HG02623 (cell line): ENCODE data around the gene OR9A2.
"Not testable (repeated sequence)": the region's sequence is repeated elsewhere in the genome, so short reads cannot be mapped to it uniquely, and the experiment has no call there.

Experiments used
- ATAC-seq: cut with Tn5 transposase; IDR thresholded peaks from one replicate; pipeline ENCODE4 v1.9.1; 2021; ENCODE audit warnings: moderate library complexity; ENCODE audit not compliant: unreplicated experiment

OR9A2 gene

DNA sequence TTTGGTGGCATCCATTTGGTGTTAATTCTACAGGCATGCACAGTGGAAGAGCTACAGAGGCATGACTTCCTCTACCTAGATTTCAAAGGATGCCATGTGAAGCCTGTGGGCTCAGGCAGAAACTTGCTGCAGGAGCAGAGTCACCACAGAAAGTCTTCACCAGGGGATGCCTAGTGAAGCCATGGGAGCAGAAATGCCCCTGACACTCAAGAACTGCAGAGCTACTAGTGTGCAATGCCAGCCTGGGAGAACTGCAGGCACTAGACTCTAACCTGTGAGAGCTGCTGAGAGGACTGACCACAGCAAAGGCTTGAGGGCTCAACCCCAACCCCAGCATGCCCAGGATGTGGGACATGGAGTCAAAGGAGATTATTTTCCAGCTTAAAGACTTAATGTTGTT, 3.9 kb downstream of the OR9A2 start:
- ATAC-seq, result no peak

DNA sequence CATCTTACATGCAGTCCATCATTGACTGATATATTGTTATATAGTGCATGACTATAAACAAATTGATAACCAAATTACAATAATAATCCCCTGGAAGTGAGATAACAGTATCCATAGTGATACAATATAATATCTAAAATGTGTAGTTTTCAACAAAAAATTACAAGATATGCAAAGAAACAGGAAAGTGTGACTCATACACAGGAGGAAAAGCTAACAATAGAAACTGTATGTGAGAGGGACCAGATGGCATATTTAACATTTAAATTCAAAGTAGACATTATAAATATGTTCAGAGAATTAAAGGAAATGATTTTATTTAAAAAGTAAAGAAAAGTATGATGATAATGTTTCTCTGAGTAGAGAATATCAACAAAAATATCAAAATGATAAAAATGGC, 8.0 kb downstream of the OR9A2 start:
- no peak for ATAC-seq

DNA sequence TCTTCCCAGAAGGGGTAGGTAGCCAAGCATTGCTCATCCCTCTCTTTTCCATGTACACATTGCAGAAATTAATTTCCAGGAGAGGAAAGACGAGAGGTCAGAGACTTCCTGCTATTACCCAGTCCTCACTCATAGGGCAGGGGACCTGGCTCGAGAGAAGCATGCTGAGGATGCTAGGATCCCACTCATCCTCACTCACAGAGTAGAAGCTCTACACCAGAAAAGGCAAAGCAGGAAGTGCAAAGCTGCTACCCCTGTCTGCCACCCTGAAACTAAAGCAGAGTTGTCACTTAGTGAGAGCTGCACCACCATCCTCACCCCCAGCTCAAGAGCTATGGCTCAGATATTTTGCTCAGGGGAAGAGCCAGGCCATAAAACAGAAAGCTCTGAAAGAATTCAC, 9.9 kb downstream of the OR9A2 start:
- ATAC-seq, result no peak

DNA sequence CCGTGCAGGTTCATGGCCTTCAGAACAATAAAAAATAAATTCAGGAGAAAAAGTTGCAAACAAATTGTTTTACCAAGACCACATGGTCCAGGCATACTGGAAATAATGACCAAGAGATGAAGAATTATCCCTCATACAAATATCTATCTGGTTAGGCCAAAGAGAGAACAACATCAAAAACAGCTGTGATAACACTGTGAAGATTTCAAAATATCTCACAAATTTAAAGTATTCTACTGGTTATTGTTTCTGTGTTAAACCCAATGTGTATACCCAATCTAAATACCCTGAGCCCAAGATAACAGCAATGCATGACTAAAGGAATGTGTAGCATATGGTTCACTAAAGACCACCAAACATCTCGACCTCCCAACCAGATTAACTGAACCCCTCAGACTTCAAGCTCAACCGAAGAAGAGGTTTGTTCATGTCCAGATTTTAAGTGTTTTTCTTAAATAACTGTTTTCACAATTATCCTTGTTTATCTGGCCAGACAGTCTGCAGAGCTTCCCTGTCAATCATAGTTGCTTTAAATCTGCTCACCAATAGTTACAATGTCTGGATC, 10.9 kb downstream of the OR9A2 start:
- no peak for ATAC-seq

DNA sequence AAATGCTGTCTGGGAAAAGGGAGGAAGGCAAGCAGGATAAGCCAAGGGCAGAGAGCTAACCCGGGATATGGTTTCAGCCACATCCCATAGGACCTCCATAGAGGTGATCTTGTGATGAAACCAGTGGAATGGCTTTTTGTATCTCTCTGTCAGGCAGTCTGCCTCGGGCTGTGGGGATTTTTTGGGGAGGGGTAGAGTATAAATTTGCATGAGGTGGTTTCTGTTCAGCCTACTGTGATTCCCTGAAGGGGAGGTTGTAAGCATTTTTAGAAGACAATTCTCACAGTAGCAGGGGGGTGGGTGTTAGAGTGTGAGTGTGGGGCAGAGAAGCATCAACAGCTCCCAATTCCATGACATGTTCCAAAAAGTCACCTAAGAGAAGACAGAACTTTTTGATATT, 11.8 kb downstream of the OR9A2 start:
- ATAC-seq, result peak; percentile 89

DNA sequence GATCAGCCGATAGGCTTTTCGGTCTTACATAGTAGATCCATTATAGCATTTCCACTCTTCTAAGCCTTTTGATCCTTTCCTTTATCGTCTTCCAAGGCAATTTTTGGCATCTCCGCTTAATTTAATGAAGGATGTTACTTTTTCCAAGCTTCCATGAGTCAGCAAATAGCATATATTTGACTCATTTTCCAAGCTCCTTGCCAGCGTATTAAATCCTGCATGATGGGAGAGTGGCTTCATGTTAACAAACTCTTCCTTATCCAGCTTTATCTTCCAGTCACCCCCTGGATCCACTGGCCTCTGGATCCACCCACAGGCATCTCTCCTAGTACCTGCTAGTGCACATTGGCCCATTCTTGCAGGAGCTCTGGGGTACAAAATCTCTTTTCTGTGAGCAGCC, 13.0 kb downstream of the OR9A2 start:
- ATAC-seq, result no peak

DNA sequence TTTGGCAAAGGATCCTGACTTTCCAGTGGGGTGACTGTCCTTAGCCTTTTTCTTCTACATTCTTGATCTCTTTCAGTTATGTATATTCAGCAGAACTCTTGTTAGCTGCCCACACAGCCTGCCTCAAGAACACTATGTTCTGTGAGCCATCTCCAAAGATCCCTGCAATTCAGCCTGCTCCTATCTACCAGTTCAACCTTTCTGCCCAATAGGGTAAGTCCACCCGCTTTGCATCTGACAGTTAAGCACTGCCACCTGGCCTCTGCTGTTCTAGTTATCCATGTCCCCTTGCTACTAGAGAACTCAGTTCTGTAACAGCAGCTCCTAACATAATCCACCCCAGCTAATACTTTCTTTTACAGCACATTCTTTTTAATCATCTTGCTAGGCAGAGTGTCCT, 13.5 kb downstream of the OR9A2 start:
- no peak for ATAC-seq

DNA sequence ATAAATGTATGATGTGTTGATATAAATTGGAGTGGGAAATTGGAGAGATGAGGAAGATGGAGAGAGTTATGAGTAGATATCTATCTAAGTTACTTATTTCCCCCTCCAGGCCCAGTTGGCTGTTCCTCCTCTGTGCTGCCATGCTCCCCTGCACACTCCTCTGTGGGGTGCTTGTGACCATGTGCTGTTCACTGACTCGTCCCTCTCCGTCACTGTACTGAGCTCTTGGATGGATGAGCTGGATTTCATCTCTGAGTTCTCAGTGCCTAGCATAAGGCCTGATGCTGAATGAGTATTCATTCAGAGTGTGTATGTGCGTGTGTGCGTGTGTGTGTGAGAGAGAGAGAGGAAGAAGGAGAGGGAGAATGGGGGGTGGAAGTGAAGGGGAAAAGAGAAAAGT, 14.5 kb downstream of the OR9A2 start:
- no peak for ATAC-seq

DNA sequence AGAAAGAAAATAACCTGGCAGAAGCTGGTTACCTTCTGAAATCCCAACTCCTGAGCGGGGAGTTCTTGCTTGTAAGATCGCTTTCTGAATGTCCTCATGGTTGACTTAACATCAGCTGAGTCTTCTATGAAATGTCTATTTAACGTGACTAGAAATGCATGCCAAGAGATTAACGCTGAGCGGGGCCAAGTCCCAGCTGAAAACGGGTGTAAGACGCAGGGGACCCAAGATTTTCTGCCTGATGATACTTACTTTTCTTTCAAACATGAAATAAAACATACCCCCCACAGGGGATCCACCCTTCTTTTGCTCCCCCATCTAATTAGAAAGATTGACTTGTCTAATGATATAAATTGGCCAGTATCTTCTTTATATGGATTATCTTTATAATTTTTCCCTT, 14.9 kb downstream of the OR9A2 start:
- no peak for ATAC-seq

DNA sequence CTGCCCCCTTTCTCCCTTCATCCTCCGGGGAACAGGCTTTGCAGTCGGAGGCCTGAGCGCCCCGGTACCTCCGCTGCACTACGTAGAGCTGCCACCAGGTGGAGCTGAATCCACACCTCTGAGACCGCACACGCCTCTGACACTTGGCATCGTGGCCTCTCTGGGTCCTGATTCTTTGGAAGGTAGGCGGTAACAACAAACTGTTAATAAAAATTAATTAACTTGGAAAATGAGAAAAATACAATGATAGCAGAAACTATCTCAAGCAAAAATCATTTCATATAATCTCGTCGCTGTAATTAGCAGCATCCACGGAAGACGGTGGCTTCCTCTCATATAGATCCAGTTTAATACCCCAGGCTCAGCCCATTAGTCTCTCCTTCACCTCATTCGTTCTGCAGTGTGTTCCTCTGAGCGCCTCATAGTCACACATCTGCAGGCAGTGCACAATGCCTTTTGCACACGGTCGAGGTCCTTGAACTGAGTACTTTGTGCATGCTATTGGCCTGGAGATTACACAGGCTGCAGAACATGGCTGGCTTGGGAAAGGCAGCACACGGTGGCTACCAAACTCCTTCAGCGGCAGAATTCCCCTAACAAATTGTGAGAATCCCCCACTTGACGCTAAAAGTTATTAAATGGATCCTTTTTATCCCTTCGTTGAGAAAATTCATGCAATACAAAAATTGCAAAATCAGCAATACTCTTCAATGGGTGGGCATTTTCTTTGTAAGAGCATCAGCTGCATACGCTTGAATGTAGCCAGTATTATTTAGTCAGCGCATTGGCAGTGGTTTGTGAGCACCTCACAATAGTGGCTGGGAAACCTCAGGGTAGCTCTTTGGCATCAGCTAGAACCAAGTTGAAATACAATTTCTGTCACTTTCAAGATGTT, 18.7 kb downstream of the OR9A2 start:
- ATAC-seq, result peak; percentile 93

DNA sequence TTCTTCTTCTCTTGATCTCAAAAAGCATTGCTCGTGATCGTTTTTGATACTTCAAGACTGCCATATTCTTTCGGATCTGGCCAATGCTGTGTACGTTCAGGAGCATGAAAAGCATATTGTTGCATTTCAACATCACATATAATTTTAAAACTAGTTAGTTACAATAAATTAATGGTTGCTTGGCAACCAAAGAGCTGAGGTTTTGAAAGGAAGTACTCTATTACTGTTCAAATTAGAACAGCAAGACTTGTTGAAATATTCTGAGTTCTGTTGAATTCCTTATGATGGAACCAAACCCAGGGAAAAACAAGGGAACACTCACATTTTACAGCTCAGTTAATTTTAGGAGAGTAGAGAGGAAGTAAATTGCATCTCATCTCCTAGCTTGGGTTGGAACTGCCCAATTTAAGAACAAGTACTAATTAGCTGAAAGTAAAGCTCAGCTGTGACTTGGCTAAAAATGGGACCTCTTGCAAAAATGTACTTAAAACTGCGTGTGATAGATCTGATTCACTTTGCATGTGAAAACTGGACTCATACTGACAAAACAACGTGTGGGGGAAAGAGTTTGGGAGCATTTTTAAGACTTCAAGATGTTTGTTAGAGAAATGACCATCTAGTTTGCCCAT, 21.2 kb downstream of the OR9A2 start:
- no peak for ATAC-seq

DNA sequence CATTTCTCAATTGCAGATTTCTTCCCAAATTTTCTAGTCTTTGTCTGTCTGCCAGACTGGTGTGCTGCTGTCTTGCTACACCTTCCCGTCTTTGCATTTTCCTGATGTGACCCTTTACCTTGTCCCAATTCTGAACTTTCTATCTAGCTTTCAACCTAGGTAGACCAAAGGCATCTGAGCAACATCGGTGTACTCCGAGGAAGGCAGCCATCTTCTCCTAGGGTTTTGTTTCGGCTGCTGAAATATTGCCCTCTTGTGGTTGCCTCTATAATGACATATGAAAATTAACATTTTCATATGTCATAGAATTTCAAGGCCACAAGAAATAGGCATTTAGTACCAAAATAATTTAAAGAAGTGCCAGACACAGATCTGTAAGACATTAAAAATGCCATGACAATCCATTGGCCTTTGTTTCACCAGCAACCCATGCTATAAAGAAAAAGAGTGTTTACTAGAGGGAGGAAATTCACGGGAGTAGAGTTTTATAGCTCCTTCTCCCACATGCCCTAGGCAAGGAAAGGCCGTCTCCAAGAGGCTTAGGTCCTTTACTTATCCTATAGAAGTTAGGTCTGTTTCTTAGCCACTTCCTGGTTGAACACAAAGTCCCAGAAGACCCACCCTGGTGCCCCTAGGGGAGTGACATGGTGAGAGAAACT, 23.4 kb downstream of the OR9A2 start:
- no peak for ATAC-seq

DNA sequence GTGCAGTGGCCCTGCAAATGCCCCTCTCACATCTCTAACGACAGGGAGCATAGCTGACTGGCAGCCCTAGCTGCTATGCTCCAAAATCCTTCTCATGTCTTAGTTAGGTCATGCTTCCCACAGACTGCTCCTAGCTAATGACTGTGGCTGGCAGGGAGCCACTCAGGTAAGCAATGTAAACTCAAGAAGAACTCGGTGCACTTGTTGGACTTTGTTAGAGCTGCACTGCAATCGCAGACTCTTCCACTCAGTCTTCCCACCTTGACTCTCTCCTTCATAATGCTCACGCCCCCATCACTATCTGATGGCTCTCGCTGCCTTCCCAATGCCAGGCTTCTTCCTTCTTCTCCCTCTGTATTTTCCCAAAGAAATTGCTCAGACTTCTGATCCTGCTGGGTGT, 24.0 kb downstream of the OR9A2 start:
- no peak for ATAC-seq

DNA sequence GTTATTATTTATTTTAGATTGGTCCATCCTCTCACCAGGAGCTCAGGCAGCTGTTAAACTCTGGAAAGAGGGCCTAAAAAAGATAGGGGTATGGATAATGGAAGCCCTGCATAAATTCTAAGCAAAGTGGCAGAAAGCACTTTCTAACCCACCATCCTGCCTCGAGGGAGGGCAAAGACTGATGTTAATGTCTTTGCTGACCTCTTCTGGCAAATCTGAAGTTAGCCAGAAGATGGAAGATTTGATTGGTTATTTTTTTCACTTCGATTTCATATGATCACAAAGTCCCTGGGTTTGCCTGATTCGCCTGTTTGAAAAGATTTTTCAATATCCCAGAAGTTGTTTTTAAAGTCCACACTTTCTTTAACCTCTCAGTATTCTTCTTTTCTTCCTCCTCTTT, 24.8 kb downstream of the OR9A2 start:
- no peak for ATAC-seq

DNA sequence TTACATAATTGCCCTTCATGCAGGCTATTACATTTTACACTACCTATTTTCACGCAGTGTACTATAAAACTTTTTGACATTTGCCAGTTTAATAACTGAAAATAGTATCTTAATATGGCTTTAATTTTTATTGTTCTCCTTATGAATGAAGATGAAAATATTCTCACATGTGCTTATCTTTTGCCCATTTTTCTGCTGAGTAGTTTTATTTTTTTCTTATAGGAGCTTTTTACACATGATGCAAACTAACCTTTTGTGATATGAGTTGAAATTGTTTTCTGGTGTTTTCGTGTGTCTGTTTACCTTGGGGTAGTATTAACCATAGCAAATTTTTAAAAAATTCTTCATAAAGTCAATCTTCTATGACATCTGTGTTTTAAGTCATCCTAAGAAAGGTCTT, 26.3 kb downstream of the OR9A2 start:
- no peak for ATAC-seq

DNA sequence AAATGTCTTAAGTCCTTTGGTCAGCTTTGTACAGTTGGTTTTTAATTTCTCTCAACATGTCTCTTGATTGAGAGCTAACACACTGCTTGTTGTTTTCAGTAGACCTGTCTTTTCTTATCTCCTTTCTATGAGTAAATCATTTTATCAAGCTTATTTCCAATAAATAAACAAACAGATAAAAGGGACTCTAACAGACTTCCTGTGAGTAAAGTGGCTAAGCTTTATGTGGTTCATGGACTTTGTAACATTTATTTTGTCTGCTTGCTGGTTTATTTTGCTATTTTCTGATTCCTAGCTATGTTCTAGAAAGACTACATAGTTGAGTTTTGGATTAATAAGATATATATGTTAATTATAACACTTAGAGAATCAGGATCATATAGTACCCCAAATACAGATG, 27.1 kb downstream of the OR9A2 start:
- ATAC-seq, result no peak

DNA sequence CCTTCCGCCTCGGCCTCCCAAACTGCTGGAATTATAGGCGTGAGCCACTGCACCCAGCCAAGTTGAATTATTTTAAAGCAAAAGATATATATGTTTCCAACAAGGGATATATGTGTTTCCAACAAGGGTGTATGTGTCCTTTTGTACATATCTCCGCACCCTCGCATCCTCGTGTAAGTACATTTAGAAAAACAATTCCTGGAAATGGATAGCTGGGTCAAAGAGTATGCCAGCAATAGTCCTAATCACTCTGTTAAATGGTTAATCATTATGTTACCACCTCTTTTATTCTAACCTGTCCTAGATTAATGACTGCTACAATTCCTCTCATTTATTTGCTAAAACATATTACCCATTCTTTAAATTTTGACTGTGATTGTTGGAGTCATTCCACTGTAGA, 28.0 kb downstream of the OR9A2 start:
- no peak for ATAC-seq

DNA sequence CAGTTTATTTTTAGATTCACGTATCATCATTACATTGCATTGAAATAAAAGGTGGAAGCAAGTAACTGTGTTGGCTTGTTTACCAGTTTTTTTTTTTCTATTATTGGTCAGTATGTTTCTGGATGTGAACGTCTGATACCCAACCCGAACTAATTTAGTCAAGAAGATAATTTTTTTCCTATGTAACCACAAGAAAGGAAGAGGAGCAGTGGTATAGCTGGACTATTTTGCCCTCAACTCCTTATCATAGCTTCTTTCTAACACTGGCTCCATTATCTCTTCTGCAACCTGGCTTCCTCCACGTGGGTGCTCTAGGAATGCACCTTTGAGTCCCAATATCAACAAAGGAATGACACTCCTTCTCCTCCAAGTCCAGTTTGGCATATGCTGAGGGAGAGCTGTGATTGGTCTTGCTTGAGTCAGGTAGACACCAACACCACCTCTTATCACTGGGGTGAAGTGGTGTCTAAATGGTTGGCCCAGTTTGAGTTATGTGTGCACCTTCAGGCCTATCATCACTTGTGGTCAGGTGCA, 29.4 kb downstream of the OR9A2 start:
- ATAC-seq, result no peak

DNA sequence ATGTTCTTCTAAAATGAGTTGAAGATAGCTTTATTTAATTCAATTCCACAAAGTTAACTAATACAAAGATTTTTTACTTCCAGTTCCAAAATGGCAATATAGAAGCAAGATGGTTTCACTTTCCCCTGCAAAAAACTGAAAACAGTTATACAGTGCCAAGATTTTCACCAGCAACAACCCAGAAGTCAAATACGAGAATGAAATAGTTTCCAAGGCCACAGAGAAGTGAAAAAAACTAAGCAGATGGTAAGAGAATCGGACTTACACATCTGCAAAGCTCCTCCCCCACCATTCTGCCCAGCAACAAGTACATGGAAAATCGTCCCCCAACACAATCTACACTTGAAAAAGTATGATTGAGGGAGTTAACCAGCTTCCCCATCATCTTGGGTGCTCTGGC, 34.5 kb downstream of the OR9A2 start:
- ATAC-seq, result no peak

DNA sequence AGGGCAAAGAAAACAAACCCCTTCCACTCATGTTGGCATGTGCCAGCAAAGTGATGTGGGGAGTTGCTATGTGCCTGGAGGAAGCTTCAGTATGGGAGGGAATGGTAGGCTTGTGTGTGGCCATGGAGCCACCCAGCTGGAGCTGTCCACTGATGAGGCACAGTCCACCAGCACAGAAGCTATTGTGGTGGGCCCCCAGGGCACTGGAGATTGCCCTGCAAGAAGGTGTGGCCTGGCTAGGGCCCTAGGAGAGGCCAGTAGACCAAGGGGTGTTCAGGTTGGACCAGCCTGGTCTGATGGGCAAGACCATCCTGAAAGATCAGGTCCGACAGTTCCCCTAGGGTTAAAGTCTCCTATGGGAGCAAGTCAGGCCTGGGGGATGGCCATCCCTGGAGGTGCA, 42.6 kb downstream of the OR9A2 start:
- no peak for ATAC-seq

DNA sequence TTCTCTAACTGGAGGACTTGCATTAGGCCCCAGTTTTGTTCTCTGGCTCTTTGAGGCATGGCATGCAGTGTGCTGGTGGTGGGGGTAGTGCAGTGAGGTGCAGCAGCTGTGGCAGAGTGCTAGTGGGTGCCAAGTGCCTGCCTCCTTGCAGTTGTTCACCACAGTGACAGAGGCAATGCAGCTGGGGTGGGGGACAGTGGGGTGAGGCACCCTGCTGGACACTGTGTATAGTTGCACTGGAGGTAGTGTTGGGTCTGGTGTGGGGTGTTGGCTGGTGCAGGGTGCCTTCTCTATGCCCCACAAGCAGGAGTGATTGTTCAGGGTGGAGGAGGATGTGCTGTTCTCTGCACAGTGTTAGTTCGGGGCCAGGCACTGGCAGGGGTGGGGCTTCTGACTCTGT, 43.1 kb downstream of the OR9A2 start:
- ATAC-seq, result no peak

DNA sequence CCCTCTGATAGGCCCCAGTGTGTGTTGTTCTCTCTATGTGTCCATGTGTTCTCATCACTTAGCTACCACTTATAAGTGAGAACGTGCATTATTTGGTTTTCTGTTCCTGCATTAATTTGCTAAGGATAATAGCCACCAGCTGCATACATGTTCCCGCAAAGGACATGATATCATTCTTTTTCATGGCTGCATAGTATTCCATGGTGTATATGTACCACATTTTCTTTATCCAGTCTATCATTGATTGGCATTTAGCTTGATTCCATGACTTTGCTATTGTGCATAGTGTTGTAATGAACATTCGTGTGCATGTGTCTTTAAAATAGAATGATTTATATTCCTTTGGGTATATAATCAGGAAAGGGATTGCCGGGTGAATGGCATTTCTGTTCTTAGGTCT, 48.5 kb downstream of the OR9A2 start:
- ATAC-seq, result not testable (repeated sequence)
